ENCODE results near the gene RNASEH2A. TPM values are rescaled to one million over a fixed set of nuclear protein-coding genes. Genes with fewer than 3 reads are reported as not detected.
A peak's percentile ranks its signal among the peaks of the same experiment; 100 is the strongest.

The RNASEH2A gene
- total and polyA plus RNA-seq, 2 of the 13 experiments (the other 11 are each of a cell fraction or from before 2014, with no cell fraction given), result 25.1 to 35.8 TPM

DNA sequence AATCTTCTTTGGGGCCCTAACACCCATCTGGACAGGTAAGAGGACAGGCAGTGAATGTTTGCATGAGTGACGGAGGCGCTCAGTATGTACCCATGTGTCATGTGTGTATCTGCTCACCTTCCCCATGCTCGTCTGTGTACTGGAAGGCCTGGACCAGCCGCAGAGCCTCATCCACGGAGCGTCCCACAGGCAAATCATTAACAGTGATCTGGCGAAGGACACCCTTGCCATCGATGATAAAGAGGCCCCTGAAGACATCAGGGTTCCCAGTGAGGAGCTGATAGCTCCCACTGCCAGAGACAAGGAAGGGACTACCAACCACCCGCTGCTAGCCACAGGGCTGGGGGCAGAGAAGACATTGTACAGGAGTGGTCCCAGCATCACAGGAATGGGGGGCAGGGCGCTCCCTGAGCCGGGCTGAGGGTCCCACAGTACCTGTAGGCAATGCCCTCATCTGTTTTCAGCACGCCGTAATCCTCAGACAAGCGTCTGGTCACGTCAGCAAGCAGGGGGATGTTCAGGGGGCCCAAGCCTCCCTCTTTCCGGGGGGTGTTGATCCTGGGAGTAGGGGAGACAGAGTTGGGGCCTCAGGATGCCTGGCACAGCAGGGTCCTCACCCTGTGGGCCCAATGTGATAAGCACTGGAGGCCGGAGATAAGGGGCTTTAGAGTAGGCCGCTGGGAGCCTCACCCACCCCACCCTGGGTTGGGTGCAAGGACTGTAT lies 6.5 kb upstream of the RNASEH2A start:
- BruUV-seq (replicated peaks), result no TSS peak
- H3K9me3 ChIP-seq (ENCODE audit: low read length), result no peaks in the 10 kb centered on the region
- peaks cover 5% of the 10 kb centered on the region; the same call in 1 of the 2 replicates for H4K20me1 ChIP-seq (ENCODE audit: insufficient read depth, low read length)
- H3K36me3 ChIP-seq (replicated peaks in 1 of 2; ENCODE audit: control insufficient read depth in 1 of 2, insufficient read depth in 2 of 2, low read length in 2 of 2), result peaks cover 2 to 12% of the 10 kb centered on the region in 2 experiments; a peak in 4 of 5 replicates
- ChIA-PET POLR2A (interaction anchor here (0.7 to 4.0 kb wide), 5 partner anchors 8 to 66 kb away, joined by 3 to 47 read pairs (median 5); partner anchors contain the start of gene JUNB), CTCF (ENCODE audit: low intra/inter-chr PET ratio, low total read pairs) (no interaction called here)
- H3K27ac ChIP-seq (ENCODE audit: extremely low read length, insufficient read depth, low read length), result peak overlapping the region; percentile 92
- in situ Hi-C loops (cut with HindIII; ENCODE audit: extremely low pct_ligation_motif_present, low pct_unique_long_range_greater_than_20kb), result loop anchor here (5.0 kb wide), 1 partner anchor 33 kb away; no protein-coding TSS in a partner anchor
- peaks cover 33% of the 10 kb centered on the region for H3K4me1 ChIP-seq (ENCODE audit: insufficient read depth, low read length)
- WGBS (ENCODE audit: low lambda C conversion rate), result 100% methylated on average over 11 of the region's 18 CpGs
- H3K4me3 ChIP-seq (replicated peaks in 1 of 3; ENCODE audit: insufficient read depth in 1 of 3, low read depth in 2 of 3, low read length in 3 of 3), result peak overlapping the region; percentile 81 to 100 (median 93); a peak in 3 of 6 replicates
- intact Hi-C loops (cut with micrococcal nuclease; ENCODE audit: unreplicated experiment), result no loop called here
- ATAC-seq (no peak), FAIRE-seq (no peak), DNase-seq (ENCODE audit: low spot score) (no peak)
- no peak overlapping the region for H2AFZ ChIP-seq (ENCODE audit: low read length)
- peaks cover 14% of the 10 kb centered on the region for H3K79me2 ChIP-seq (ENCODE audit: insufficient read depth, low read length)
- H3K4me2 ChIP-seq (ENCODE audit: low read depth, low read length), result peak overlapping the region; percentile 88
- no peaks in the 10 kb centered on the region; a peak in 1 of 5 replicates for H3K27me3 ChIP-seq (ENCODE audit: control insufficient read depth in 1 of 2, insufficient read depth in 2 of 2, low read length in 2 of 2)
- H3K9ac ChIP-seq (ENCODE audit: insufficient read depth, low read depth, low read length), result peak overlapping the region; percentile 99; the same call in 1 of the 2 replicates
- TF ChIP-seq PTBP1 (IDR thresholded peaks at IDR 0.05; ENCODE audit: low read depth, low read length, poor library complexity, severe bottlenecking) (no peak), THYN1 (CRISPR knock-in tag; IDR thresholded peaks at IDR 0.05; ENCODE audit: borderline replicate concordance, low read depth) (no peak), ZNF780A (CRISPR knock-in tag; IDR thresholded peaks at IDR 0.05) (no peak), IKZF4 (CRISPR knock-in tag; IDR thresholded peaks at IDR 0.05; ENCODE audit: borderline replicate concordance, low read depth, not compliant biosample characterization) (no peak), ARNTL (CRISPR knock-in tag; IDR thresholded peaks at IDR 0.05) (no peak), ZNF598 (CRISPR knock-in tag; IDR thresholded peaks at IDR 0.05; ENCODE audit: borderline replicate concordance) (no peak), ZNF430 (CRISPR knock-in tag; IDR thresholded peaks at IDR 0.05) (no peak), ZNF629 (CRISPR knock-in tag; conservative IDR thresholded peaks at IDR 0.05) (no peak), NKX3-1 (CRISPR knock-in tag; IDR thresholded peaks at IDR 0.05) (no peak)
- TF ChIP-seq, protein P1, sequence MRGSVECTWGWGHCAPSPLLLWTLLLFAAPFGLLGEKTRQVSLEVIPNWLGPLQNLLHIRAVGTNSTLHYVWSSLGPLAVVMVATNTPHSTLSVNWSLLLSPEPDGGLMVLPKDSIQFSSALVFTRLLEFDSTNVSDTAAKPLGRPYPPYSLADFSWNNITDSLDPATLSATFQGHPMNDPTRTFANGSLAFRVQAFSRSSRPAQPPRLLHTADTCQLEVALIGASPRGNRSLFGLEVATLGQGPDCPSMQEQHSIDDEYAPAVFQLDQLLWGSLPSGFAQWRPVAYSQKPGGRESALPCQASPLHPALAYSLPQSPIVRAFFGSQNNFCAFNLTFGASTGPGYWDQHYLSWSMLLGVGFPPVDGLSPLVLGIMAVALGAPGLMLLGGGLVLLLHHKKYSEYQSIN (CRISPR knock-in tag; IDR thresholded peaks at IDR 0.05; ENCODE audit: borderline replicate concordance), result no peak
- TF ChIP-seq, protein P2, sequence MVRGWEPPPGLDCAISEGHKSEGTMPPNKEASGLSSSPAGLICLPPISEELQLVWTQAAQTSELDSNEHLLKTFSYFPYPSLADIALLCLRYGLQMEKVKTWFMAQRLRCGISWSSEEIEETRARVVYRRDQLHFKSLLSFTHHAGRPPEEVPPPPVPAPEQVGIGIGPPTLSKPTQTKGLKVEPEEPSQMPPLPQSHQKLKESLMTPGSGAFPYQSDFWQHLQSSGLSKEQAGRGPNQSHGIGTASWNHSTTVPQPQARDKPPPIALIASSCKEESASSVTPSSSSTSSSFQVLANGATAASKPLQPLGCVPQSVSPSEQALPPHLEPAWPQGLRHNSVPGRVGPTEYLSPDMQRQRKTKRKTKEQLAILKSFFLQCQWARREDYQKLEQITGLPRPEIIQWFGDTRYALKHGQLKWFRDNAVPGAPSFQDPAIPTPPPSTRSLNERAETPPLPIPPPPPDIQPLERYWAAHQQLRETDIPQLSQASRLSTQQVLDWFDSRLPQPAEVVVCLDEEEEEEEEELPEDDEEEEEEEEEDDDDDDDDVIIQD (CRISPR knock-in tag; IDR thresholded peaks at IDR 0.05; ENCODE audit: low read depth), result no peak
- TF ChIP-seq, protein P3, sequence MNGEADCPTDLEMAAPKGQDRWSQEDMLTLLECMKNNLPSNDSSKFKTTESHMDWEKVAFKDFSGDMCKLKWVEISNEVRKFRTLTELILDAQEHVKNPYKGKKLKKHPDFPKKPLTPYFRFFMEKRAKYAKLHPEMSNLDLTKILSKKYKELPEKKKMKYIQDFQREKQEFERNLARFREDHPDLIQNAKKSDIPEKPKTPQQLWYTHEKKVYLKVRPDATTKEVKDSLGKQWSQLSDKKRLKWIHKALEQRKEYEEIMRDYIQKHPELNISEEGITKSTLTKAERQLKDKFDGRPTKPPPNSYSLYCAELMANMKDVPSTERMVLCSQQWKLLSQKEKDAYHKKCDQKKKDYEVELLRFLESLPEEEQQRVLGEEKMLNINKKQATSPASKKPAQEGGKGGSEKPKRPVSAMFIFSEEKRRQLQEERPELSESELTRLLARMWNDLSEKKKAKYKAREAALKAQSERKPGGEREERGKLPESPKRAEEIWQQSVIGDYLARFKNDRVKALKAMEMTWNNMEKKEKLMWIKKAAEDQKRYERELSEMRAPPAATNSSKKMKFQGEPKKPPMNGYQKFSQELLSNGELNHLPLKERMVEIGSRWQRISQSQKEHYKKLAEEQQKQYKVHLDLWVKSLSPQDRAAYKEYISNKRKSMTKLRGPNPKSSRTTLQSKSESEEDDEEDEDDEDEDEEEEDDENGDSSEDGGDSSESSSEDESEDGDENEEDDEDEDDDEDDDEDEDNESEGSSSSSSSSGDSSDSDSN (CRISPR knock-in tag; IDR thresholded peaks at IDR 0.05), result no peak
